ENCODE results near the gene ZNF132. TPM values are rescaled to one million over a fixed set of nuclear protein-coding genes. Genes with fewer than 3 reads are reported as not detected.

The ZNF132 gene
- total and polyA plus RNA-seq, 9 of the 15 experiments (the other 6 are each of a cell fraction or from before 2014, with no cell fraction given) = 0.03 to 0.42 (median 0.10) TPM; not detected in 5

GRCh38 chr19:58475714-58476497, 36.0 kb upstream of the ZNF132 start, which contains the start of gene ZNF446:
Gene ZNF446, plus strand, starts transcription at chr19:58476352. Its CDS starts 867 bp downstream, at chr19:58477219.
- in situ Hi-C loops (cut with MboI) (no loop called here), intact Hi-C loops (cut with micrococcal nuclease) (loop anchor here (1.0 to 5.0 kb wide), 3 partner anchors 43 to 294 kb away; partner anchors contain the start of genes ZBTB45, ZNF274 and ZSCAN22)
- peaks cover 37% of the 10 kb centered on the region; the same call in 2 of the 3 replicates for H3K36me3 ChIP-seq (ENCODE audit: control insufficient read depth, insufficient read depth, low read length)
- no peaks in the 10 kb centered on the region for H3K27me3 ChIP-seq (ENCODE audit: control insufficient read depth in 2 of 2, insufficient read depth in 2 of 2, low read length in 2 of 2)
- H3K4me1 ChIP-seq (replicated peaks in 1 of 2; ENCODE audit: control insufficient read depth in 2 of 2, insufficient read depth in 2 of 2, low read length in 2 of 2) = peaks cover 26 to 52% of the 10 kb centered on the region in 2 experiments
- peak; percentile 91 to 99 (median 94) for DNase-seq (ENCODE audit: extremely low read depth in 1 of 4, low spot score in 3 of 4)
- peak; percentile 91 for ATAC-seq
- no peaks in the 10 kb centered on the region for H3K79me2 ChIP-seq (ENCODE audit: control insufficient read depth, insufficient read depth, low read length)
- H3K27ac ChIP-seq (ENCODE audit: extremely low read depth, low read depth, low read length) = peak within 1 kb of the TSS; percentile 92
- H2AFZ ChIP-seq (ENCODE audit: low read depth, low read length) = peak within 1 kb of the TSS; percentile 99
- H3K4me2 ChIP-seq (ENCODE audit: insufficient read depth, low read length) = peak within 1 kb of the TSS; percentile 90
- ChIA-PET POLR2A (interaction anchor here (0.5 to 2.1 kb wide), 10 partner anchors 10 to 108 kb away, joined by 3 to 6 read pairs (median 4); partner anchors contain the start of genes CHMP2A and ZNF584), CTCF (ENCODE audit: low intra/inter-chr PET ratio) (no interaction called here)
- peak within 1 kb of the TSS; percentile 75 to 90 for H3K9ac ChIP-seq (ENCODE audit: insufficient read depth in 1 of 2, low read depth in 2 of 2, low read length in 2 of 2)
- peak; percentile 95 for FAIRE-seq
- under 1% methylated on average over 55 of the region's 64 CpGs for WGBS (ENCODE audit: insufficient coverage, low coverage, missing lambda C conversion rate)
- no TSS peak for BruUV-seq (replicated peaks)
- 0 out of 2 replicates have a peak, but pooled peaks cover 9% of the 10 kb centered on the region for H4K20me1 ChIP-seq (replicated peaks; ENCODE audit: control insufficient read depth, insufficient read depth, low read length)
- no peaks in the 10 kb centered on the region for H3K9me3 ChIP-seq (replicated peaks; ENCODE audit: control insufficient read depth, insufficient read depth, low read depth, low read length)
- peak within 1 kb of the TSS; percentile 59 for H3K4me3 ChIP-seq
- no peaks in the 10 kb centered on the region for H3K9me1 ChIP-seq (ENCODE audit: control insufficient read depth, insufficient read depth, low read length)
- TF ChIP-seq USF2 (CRISPR knock-in tag; IDR thresholded peaks at IDR 0.05) (no peak; the same call in 1 of the 2 replicates), IFI16 (CRISPR knock-in tag; IDR thresholded peaks at IDR 0.05) (no peak), TCF3 (CRISPR knock-in tag; IDR thresholded peaks at IDR 0.05) (no peak; the same call in 1 of the 2 replicates), PHTF2 (CRISPR knock-in tag; IDR thresholded peaks at IDR 0.05) (no peak), HBP1 (CRISPR knock-in tag; IDR thresholded peaks at IDR 0.05) (no peak), KAT2B (IDR thresholded peaks at IDR 0.05; ENCODE audit: low read depth, low read length) (no peak), ZNF644 (tag; IDR thresholded peaks at IDR 0.05; ENCODE audit: low read depth) (no peak), TRIM28 (IDR thresholded peaks at IDR 0.05) (no peak), CC2D1A (IDR thresholded peaks at IDR 0.05) (no peak), FOS (IDR thresholded peaks at IDR 0.05; ENCODE audit: extremely low read depth, insufficient read length) (no peak), ZFP1 (CRISPR knock-in tag; IDR thresholded peaks at IDR 0.05) (no peak), BRF1 (IDR thresholded peaks at IDR 0.05; ENCODE audit: borderline replicate concordance, extremely low read depth, insufficient read length) (no peak), ZNF143 (CRISPR knock-in tag; IDR thresholded peaks at IDR 0.05) (peak; percentile 95), KLF6 (CRISPR knock-in tag; IDR thresholded peaks at IDR 0.05; ENCODE audit: borderline replicate concordance) (no peak), TEAD2 (tag; IDR thresholded peaks at IDR 0.05) (no peak), TOE1 (IDR thresholded peaks at IDR 0.05; ENCODE audit: borderline replicate concordance) (no peak), TOE1 (CRISPR knock-in tag; IDR thresholded peaks at IDR 0.05; ENCODE audit: borderline replicate concordance, low read depth) (no peak), CHCHD3 (CRISPR knock-in tag; IDR thresholded peaks at IDR 0.05) (no peak), SMARCC2 (IDR thresholded peaks at IDR 0.05; ENCODE audit: low read depth) (no peak), HOXB6 (CRISPR knock-in tag; IDR thresholded peaks at IDR 0.05; ENCODE audit: borderline replicate concordance) (no peak)

Data from K562 (cell line).